Stimulated activated CD8-positive, alpha-beta memory T cell treated with anti-CD3 and anti-CD28 coated beads, Interleukin-15, amount 100 ng/mL, for 4 hours (primary cell): ENCODE data around the gene SPNS1.
"Not testable (repeated sequence)": the region's sequence is repeated elsewhere in the genome, so short reads cannot be mapped to it uniquely, and the experiment has no call there.

Experiments used
- DNase-seq, 2 donors: peaks; one replicate each; pipeline ENCODE4 v3.0.0-alpha.2; 2020; ENCODE audit warnings: low read depth in 2 of 2

The SPNS1 gene

GRCh38 chr16:28951410-28951943 lies 23.1 kb upstream of the SPNS1 start:
- DNase-seq = no peak

GRCh38 chr16:28958216-28958615 lies 16.4 kb upstream of the SPNS1 start:
- no peak for DNase-seq

- DNase-seq = no peak
These were observed 15.7 kb upstream of the SPNS1 start for GRCh38 chr16:28958836-28959235.

GRCh38 chr16:28964072-28964471 lies 10.5 kb upstream of the SPNS1 start:
- no peak for DNase-seq

- DNase-seq = no peak
These were observed 10.1 kb upstream of the SPNS1 start for GRCh38 chr16:28964496-28964895.

GRCh38 chr16:28967156-28967555 lies 7.4 kb upstream of the SPNS1 start:
- no peak for DNase-seq

- DNase-seq = not testable (repeated sequence)
These were observed 4.9 kb upstream of the SPNS1 start for GRCh38 chr16:28969696-28970095.

- no peak for DNase-seq
These were observed 556 bp upstream of the SPNS1 start for GRCh38 chr16:28974007-28974436.

GRCh38 chr16:28975158-28975599 lies 601 bp downstream of the SPNS1 start:
- DNase-seq = no peak

GRCh38 chr16:28977703-28978662 lies 3.4 kb downstream of the SPNS1 start:
- DNase-seq = no peak

- DNase-seq = not testable (repeated sequence)
These were observed 5.8 kb downstream of the SPNS1 start for GRCh38 chr16:28980330-28980729.

- no peak for DNase-seq
These were observed 6.4 kb downstream of the SPNS1 start for GRCh38 chr16:28980929-28981328.

GRCh38 chr16:28981517-28981916 lies 6.9 kb downstream of the SPNS1 start:
- no peak for DNase-seq

GRCh38 chr16:28982418-28982817 lies 7.8 kb downstream of the SPNS1 start:
- DNase-seq = no peak

GRCh38 chr16:28982949-28983348 lies 8.4 kb downstream of the SPNS1 start:
- no peak for DNase-seq

GRCh38 chr16:28983644-28984043 lies 9.1 kb downstream of the SPNS1 start:
- DNase-seq = no peak

- no peak for DNase-seq
These were observed 9.5 kb downstream of the SPNS1 start for GRCh38 chr16:28984091-28984490.

- peak; percentile 64 to 67 for DNase-seq
These were observed 10.1 kb downstream of the SPNS1 start, which contains the start of gene LAT for GRCh38 chr16:28984619-28985135. Gene LAT (plus strand): TSS chr16:28985052. CDS start chr16:28985418, 366 bp downstream.

GRCh38 chr16:28985211-28986041 lies 10.8 kb downstream of the SPNS1 start:
- no peak for DNase-seq

GRCh38 chr16:28986046-28986445 lies 11.5 kb downstream of the SPNS1 start:
- DNase-seq = no peak

GRCh38 chr16:28986492-28986891 lies 11.9 kb downstream of the SPNS1 start:
- no peak for DNase-seq
